Sigmoid colon (tissue), 4 donors: ENCODE measurements around the gene MYLK.

ENCODE experiments used
- EP300 ChIP-seq, 4 donors: sonication (generic); formaldehyde crosslinking; IDR thresholded peaks; one replicate each; pipeline ENCODE4 v1.6.1; 2017; ENCODE audit warnings: antibody characterized with exemption in 4 of 4
- POLR2A ChIP-seq, 2 donors: fragments of 450-650 bp; IDR thresholded peaks; one replicate each; pipeline ENCODE4 v1.6.1; 2016; ENCODE audit warnings: antibody characterized with exemption in 2 of 2, mild to moderate bottlenecking in 2 of 2, moderate library complexity in 2 of 2

- TF ChIP-seq POLR2A (IDR thresholded peaks at IDR 0.05) (no peak), EP300 (IDR thresholded peaks at IDR 0.05) (no peak)
Measured at GRCh38 chr3:123760817-123761216, 123.3 kb downstream of the MYLK start.
